ENCODE results near the gene SLC38A10. TPM values are rescaled to one million over a fixed set of nuclear protein-coding genes. Genes with fewer than 3 reads are reported as not detected.

Gene SLC38A10
- total RNA-seq, 1 donor from 2014 or later, result 162 TPM

DNA sequence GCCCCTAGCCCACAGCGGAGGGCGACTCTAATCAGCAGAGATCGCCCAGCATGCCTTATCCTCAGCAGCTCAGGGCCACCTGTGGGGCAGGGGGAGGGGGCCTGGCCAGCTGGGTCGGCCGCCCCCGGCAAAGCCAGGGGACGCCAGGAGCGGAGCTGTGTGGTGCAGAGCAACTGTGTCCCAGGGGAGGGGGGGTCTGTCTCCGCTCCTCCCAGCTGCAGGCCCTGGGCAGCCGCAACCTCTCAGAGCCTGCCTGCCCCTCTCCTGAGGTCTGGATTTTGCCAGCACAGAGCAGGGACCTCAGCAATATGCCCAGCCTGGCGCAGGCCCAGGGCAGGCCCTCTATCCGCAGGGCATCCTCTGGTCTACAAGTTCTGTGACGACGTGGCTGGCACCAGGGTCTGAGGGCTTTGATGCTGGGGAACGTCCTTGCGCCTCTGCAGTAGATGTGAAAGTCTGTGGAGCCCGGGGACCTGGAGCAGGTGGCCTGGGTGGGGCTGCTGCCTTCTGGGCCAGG lies 36.5 kb upstream of the SLC38A10 start:
- no peak for DNase-seq (ENCODE audit: extremely low read depth, low read depth, low spot score)

DNA sequence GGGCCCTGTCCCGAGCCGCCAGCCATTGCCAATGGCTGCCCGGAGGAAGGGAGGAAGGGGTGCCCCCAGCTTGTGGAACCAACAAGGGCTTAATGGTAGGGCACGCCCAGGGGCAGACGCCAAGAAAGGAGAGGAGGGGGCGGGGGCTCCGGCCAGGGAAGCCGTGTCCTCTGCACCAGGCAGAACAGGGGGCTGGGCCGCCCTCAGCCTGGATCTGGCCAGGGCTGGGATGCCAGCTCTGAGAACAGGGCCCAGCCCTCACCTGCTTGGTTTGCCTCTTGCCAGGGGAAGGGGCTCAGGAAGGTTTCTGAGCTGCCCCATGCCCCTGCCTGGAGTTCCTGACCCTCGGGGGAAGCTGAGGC lies 35.8 kb upstream of the SLC38A10 start:
- DNase-seq (ENCODE audit: extremely low read depth, low read depth, low spot score), result no peak

DNA sequence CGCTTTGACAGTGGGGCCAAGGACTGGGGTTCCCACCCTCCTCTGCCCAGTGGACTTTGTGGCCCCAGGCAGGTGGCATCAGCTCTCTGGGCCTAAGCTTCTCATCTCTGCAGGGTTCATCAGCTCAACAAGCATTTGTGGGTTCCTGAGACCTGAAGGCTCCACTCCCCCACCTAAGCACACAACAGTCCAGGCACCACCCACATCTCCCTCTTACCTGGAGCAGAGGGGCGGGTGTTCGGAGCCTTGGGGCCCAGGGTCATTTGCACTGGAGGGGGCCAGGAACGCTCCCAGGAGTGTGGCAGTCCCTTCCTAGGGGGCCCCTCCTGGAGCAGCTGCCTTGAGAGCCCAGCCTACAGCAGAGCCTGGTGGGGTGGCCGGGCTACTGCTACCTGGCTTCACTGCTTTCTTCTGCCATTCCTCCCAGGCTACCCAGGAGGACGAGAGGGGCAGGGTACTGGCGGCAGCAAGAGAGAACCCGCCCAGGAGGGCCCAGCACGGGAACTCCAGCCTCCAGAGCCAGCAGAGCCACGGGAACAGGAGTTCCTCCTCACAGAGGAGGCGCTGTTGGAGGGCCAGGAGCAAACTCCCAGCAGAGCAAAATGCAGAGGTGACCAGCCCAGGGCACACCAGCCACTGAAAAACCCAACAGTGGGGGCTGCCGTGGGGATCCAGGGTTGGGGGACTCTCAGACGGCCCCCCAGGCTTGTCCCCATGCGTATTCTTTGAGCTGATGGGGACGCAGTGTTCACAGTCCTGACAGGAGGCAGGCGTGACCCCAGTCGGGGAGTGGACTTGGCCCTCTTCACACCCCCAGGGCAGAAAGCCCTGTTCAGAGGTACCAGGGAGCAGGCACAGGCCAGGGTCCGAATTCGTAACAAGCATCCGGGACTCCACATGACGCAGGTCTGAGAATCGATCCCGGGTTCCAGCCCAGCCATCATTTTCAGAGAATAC lies 35.1 kb upstream of the SLC38A10 start:
- no peak for DNase-seq (ENCODE audit: extremely low read depth, low read depth, low spot score)

DNA sequence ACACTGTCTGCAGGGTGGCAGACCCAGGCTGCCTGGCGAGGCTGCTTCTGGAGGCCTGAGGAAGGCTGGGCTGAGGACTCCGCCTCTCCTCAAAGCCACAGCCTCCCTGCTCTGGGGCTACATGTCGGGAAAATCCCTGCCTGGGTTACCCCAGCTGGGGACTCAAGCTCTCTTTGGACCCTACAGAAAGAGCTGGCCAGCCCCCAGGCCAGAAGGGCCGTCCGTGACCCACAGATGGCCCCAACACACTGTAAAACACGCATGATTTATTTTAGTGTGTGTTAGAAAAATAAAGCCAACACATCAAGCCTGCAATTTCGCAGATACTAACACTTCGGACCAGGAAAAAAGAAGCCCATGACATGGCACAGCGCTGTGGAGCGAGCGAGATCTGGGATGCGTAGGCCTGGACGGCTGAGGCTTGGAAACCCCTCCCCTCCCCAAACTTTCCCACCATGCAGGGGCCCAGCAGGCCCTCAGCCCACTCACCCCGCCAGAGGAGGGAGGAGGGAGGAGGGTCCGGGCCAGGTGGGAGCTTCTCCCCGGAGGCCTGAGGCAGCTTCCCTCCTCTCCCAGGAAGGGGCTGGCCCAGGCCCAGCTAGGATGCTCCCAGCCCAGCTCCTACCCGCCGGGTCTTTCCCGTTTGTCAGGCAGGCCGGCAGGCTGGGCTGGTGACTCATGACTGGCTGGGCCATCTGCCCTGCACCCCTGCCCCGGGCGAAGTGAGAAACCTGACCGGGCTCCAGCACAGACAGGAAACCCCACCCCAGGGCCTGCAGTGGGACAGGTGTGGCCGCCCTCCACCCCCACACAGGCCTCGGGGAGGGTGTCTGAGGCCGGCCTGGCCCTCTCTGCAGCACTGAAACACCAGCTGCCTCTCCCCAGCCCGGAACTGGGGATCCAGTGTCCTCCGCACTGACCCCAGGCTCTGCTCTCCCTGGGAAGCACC lies 34.1 kb upstream of the SLC38A10 start:
- DNase-seq (ENCODE audit: extremely low read depth, low read depth, low spot score), result no peak

DNA sequence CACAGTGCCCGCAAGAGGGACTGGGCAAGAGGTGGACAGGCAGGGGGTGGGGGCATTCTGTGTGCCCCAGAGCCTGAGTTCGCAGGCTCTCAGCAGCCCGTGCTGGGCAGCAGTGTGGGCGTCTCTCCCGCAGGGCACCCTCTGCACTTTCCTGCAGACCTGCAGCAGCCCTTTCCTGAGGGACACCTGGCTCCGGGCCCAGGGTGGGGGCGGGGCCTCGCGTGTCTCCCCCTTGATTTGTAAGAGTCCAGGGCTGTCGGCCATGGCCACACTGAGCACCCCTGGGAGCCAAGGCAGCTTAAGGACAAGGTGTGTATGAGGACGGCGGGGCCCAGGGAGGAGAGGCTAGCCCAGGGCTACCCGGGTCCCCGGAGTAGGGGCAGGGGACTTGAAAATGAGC lies 33.4 kb upstream of the SLC38A10 start:
- DNase-seq (ENCODE audit: extremely low read depth, low read depth, low spot score), result no peak

DNA sequence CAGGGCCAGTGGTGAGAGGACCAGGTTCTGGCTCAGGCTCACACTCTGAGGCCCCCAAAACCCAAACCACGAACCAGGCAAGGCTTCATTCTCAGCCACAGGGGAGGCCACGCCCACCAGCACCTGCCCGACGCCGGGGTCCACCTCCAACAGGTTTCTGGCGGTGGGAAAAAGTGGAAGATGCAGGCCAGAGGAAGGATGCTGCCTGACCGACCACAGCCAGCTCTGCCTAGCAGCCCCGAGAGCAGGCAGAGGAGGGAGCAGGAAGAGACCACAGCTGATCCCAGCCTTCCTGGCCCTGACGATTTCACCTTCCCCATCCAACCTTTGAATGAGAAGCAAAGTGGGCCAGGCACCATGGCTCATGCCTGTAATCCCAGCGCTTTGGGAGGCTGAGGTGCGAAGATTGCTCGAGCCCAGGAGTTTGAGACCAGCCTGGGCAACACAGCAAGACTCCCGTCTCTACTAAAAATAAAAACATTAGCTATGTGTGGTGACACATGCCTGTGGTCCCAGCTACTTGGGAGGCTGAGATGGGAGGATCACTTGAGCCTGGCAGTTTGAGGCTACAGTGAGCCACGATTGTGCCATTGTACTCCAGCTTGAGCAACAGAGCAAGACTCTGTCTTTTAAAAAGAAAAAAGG lies 30.7 kb upstream of the SLC38A10 start:
- no peak for DNase-seq (ENCODE audit: extremely low read depth, low read depth, low spot score)

DNA sequence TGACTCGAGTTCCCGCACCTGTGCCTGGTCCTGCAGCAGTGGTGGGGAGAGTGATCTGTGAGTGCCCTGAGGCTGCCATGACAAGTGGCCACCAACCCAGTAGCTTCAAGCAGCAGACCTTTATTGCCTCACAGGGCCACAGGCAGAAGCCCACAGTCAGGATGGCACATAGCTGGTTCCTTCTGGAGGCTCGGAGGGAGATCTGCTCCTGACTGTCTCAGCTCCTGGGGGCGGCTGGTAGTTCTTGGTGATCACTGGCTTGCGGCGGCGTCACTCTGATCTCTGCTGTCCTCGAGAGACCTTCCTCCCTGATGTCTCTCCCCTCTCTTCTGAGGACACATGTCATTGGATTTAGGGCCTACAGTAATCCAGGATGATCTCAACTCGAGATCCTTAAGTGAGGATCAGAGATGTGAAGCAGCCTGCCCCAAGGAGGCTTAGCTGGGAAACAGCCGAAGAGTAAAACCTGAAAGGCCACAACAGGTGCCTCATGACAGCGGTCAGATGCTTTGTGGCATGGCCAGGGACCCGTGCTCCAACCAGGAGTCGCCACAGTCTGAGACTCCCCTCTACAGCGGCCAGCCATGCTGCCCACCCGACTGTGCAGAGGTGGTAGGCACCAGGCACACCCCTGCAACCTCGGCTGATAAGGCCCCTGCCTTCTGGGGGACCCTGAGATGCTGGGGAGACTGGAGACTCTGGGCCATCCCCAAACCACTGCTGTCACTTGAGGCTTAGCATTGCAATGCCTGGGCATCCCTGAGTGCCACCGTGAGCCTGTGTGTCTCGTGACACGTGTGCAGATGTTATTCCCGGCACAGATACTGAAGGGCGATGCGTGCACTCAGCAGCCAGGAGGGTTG lies 30.0 kb upstream of the SLC38A10 start:
- no peak for DNase-seq (ENCODE audit: extremely low read depth, low read depth, low spot score)

DNA sequence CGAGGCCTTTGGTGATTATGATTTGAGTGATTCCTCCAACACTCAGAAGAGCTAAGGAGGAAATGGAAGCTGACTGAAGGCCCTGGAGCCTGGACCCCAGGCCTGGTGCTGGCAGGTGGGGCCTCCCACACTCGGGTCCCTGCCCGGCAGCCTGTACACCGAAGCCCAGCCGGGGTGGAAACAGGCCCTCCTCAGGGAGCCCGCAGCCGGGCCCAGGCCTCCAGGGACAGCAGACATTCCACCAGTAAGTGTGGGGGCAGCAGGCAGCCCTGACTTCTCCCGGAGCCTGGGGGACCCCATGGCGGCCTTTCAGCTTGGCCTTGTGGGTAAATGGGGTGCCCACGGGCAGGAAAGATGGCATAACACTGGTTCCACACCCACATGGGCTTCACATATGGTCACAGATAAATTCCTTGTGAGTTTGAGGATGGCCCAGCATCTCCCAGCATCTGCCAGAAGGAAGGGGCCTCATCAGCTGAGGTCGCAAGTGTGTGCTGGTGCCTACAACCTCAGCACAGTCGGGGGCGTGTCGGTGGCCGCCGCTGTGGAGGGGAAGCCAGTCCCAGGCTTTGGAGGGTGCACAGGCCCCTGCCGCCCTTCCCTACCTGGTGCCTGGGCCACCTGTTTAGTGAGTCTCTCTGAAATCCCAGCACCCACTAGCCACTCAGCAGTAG lies 29.2 kb upstream of the SLC38A10 start:
- no peak for DNase-seq (ENCODE audit: extremely low read depth, low read depth, low spot score)

DNA sequence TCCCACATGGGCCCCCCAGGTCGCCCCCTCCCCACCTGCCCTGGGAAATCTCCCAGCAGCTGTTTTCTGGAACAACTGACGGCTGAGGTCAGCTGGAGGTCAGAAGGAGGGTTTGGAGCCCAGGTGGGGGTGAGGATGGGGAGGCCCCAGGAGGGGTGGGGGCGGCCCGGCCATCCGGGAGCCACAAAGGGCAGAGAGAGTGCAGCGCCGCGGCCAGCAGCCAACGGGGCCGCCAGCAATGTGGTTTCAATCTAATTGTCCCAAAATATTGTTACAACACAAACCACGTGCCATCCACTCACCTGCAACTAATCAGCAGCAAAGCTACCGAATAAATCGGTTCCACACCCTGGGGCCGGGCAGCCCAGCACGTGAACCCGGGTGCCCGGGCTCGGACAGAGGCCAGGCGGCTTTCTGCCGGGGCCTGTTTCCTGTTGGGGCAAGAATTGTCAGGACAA lies 28.3 kb upstream of the SLC38A10 start:
- no peak for DNase-seq (ENCODE audit: extremely low read depth, low read depth, low spot score)

DNA sequence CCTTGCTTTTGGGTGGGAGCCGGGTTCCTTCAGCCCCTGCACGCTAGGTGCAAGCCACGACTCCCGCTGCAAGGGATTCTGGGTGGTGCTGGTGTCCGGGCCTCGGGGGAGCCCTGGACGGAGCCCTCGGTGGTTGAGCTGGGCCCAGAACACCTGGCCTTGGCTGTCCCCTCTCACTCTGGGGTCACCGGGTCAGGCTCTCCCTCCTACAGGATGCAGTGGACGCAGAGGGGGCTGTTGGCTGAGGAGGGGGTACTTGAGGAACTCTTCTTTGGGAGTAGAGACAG lies 27.9 kb upstream of the SLC38A10 start:
- DNase-seq (ENCODE audit: extremely low read depth, low read depth, low spot score), result no peak

DNA sequence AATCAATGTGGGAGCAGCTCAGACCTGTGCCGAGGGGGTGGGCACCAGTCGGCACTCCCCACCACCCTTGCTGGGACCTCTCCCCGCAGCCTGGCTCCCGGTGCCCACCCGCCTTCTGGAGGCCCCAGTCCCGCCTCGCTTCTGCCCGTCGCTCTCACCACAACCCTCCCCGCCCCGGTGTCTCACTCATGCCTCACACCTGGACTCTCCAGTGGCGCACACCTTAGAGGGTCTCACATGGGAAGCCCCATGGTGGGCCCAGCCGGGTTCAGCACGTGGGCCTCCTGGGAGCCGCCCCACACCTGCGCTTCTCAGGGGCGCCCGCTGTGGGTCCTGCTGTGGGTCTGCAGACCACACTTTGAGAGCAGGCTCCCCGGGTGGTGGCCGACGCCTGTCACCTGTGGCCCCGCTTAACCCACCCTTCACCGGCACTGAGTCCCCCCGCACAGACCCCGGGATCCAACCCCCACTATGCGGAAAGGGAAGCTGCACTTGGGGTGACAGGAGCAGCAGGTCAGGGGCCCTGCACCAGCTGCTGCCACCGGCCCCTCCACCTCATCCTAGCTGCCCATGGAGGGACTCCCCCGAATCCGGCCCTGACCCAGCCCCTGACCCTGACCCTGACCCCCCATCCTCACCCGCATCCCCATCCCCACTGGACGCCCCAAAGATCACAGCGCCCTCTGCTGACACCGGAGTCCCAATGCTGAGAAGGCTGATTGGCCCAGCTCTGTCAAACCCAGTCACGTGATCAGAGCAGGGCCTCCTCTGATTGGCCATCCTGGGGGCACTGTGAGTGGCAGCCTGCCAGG lies 27.4 kb upstream of the SLC38A10 start:
- no peak for DNase-seq (ENCODE audit: extremely low read depth, low read depth, low spot score)

DNA sequence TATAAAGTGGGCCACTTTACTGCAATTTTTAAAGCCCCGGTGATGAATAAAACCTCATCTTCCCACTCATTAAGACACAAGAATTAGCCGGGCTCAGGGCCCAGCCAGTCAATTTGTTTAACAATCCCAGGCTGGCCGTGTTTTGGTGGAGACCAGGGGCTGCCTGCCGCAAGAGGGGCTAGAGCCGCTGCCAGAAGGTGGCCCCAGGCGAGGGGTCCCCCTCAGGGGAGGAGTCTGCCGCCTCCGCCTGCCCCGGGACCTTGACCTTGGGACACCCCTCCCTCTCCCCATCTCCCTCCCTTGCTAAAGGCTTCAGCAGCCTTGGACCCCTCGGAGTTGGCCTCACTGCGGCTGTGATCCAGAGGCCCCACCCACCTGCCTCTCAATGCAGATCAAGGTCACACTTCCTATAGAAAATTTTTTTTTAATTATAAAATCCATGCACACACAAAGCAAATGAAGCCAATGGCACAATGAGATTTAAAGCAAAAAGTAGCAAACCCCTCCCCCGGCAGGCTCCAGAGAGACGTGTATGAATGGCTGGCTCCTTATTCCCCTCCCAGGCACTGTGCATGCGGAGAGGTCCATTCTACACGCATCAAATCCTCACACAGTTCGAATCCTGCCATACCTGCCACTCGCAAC lies 23.0 kb upstream of the SLC38A10 start:
- no peak for DNase-seq (ENCODE audit: extremely low read depth, low read depth, low spot score)

DNA sequence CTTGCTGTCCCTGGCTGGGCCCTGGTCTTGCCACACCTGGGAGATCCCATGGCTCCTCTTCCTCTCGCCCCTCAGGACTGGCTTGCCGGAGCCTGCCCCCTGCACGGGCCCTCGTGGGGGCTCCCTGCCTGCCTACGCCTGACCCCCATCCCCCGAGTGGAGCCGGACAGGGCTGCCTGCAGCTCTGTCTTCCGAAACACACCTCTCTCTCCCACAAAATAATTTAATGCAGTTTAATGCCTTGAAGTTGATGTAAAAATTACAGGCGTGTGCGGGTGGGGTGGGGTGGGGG lies 22.4 kb upstream of the SLC38A10 start:
- no peak for DNase-seq (ENCODE audit: extremely low read depth, low read depth, low spot score)

DNA sequence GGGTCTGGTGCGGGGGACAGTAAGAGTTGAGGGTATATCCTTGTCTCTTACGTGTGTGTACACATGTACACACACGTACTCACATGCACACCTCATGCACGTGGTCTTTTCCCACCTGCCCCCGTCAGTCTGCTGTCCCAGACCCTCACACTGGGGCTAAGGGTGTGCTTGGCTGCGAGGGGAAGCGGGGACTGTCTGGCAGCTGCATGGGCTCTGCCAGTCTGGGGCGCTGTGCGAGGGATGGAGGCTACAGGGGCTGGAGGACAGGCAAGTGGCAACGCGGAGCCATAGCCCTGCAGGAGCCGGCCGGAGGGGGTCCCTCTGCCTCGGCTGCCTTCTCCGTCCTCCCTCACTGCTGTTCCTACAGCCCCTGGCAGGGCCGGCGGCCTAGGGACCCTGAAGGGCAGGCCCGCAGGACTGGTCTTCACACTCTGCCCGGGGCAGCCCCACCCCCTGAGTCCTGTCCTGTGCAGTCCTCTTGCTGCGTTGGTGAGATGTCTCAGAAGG lies 20.8 kb upstream of the SLC38A10 start:
- DNase-seq (ENCODE audit: extremely low read depth, low read depth, low spot score), result no peak

DNA sequence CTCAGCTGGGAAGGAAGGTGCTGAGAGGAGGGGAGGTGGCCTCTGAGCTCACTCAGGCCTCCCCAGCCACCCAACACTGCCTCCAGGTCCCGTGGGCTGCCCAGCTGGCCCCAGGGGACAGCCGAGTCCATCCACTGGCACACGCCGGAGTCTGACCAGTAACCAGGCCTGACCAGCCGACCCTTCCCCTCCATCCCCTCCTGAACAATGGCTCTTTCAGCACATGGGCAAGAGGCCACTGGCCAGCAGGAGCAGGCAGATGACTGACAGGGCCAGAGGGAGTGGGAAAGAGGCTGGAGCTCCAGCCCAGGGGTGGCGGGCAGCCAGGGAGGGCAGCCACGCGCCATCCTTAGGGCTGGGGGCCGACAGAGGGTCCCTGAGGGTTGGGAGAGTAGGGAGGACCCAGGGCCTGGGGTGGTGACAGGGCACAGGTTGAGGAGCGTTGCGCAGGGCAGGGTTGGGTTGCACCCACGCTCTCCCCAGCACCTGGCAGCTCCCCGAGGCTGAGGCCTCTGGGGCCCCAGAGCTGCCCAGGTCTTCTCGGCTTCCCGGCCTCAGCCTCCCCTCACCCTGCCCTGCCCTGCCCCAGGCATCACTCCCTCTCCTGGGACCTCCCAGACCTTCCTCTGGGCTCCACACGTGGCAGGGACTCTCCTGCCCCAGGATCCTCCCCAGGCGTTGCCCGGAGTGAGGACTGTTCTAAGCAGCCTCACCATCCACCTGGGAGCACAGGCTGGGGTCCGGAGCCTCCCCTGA lies 20.2 kb upstream of the SLC38A10 start:
- DNase-seq (ENCODE audit: extremely low read depth, low read depth, low spot score), result no peak

DNA sequence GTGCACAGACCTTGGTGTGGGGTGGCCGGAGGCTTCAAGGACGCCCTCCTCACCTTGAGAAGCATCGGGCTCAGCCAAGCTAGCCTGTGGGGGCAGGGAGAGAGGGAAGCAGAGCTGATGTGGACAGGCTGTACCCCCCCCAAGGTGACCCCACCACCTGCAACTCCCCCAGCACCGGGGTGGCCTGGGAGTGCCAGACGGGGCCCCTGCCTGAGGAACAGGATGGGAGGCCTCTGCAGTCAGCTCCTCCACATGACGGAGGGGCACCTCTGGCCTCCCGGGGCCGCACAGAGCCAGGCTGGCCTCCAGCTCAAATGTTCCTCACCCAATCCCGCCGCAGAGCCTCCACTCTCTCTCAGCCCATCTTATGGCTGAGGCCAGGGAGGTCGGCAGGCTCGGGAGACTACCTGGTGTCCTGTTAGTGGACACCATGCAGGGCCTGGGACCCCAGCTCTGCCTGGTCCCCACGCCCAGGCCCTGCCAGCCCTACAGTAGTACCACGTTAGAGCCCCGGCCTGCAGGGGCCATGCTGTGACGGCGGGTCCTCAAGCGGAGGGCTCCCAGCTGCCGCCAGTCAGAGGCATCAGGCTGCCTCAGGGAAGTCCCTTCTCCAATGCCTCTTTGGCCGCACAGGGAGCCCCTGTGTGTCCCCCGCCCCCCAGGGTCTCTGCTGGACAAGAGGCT lies 19.4 kb upstream of the SLC38A10 start:
- DNase-seq (ENCODE audit: extremely low read depth, low read depth, low spot score), result no peak
